H1 (cell line): ENCODE measurements around the gene LHX2. TPM values are rescaled to one million over a fixed set of nuclear protein-coding genes. Genes with fewer than 3 reads are reported as not detected.

Experiments used
- CTCF ChIA-PET: fragments of 300-600 bp; sonication (Branson Sonifier 250); formaldehyde crosslinking; loops from one replicate; lab custom pipeline; 2021; ENCODE audit not compliant: partially characterized antibody; lab: Charles Lee
- POLR2A ChIA-PET: fragments of 300-600 bp; sonication (Branson Sonifier 250); formaldehyde crosslinking; loops from one replicate; lab custom pipeline; 2021; ENCODE audit warnings: inconsistent platforms; ENCODE audit not compliant: partially characterized antibody; lab: Charles Lee
- DNase-seq, 2 experiments: peaks; one replicate each; pipeline versions ENCODE4 v3.0.0 to v3.0.0-alpha.2; 2010 to 2022; ENCODE audit warnings: low spot score in 2 of 2, low read depth in 1 of 2, mixed read lengths in 1 of 2
- FAIRE-seq: peaks from 2 replicates; lab custom pipeline; 2011; peaks lifted over from hg19 to GRCh38; lab: Jason Lieb, UNC
- H2AFZ ChIP-seq: 2 replicates; pipeline ENCODE4 v1.8.1; 2012; ENCODE audit warnings: low read length, inconsistent platforms
- H2AK5ac ChIP-seq: 2 replicates; pipeline ENCODE4 v1.6.1; 2013; ENCODE audit warnings: low read depth, low read length
- H2BK120ac ChIP-seq: replicated peaks from 2 replicates; pipeline ENCODE3; 2013; ENCODE audit warnings: low read depth, low read length, inconsistent platforms
- H2BK12ac ChIP-seq: 2 replicates; pipeline ENCODE4 v1.6.1; 2013; ENCODE audit warnings: low read depth, low read length
- H2BK15ac ChIP-seq: 2 replicates; pipeline ENCODE4 v1.6.1; 2013; ENCODE audit warnings: low read length
- H2BK20ac ChIP-seq: 2 replicates; pipeline ENCODE4 v1.6.1; 2013; ENCODE audit warnings: low read length
- H2BK5ac ChIP-seq: 2 replicates; pipeline ENCODE4 v1.6.1; 2013; ENCODE audit warnings: low read depth, low read length
- H3K14ac ChIP-seq: 2 replicates; pipeline ENCODE4 v1.6.1; 2013; ENCODE audit warnings: inconsistent platforms; ENCODE audit not compliant: insufficient read length
- H3K18ac ChIP-seq: 2 replicates; pipeline ENCODE4 v1.6.1; 2013; ENCODE audit warnings: low read length; ENCODE audit errors: extremely low read depth
- H3K23ac ChIP-seq: 2 replicates; pipeline ENCODE4 v1.6.1; 2013; ENCODE audit warnings: inconsistent platforms; ENCODE audit not compliant: insufficient read length
- H3K23me2 ChIP-seq: 2 replicates; pipeline ENCODE4 v1.6.1; 2013; ENCODE audit warnings: low read depth, low read length
- H3K27ac ChIP-seq: 2 replicates; pipeline ENCODE4 v1.6.1; 2011; ENCODE audit warnings: low read depth, low read length, inconsistent platforms
- H3K27me3 ChIP-seq, 4 experiments: replicated peaks in 1 of 4; 1 replicate in 1 of 4; 2 replicates in 3 of 4; pipeline versions ENCODE4 v1.6.1 to v1.8.1; 2011 to 2013; ENCODE audit warnings: low read length in 3 of 4, mild to moderate bottlenecking in 3 of 4, inconsistent platforms in 2 of 4, mixed read lengths in 2 of 4, moderate library complexity in 1 of 4; ENCODE audit not compliant: control insufficient read depth in 3 of 4, insufficient read depth in 3 of 4; ENCODE audit errors: extremely low read depth in 1 of 4
- H3K36me3 ChIP-seq, 4 experiments: 2 replicates each; pipeline versions ENCODE4 v1.6.1 to v1.8.1; 2011 to 2013; ENCODE audit warnings: mild to moderate bottlenecking in 4 of 4, low read length in 3 of 4, moderate library complexity in 2 of 4, control low read depth in 1 of 4, inconsistent platforms in 1 of 4; ENCODE audit not compliant: insufficient read depth in 4 of 4, control insufficient read depth in 2 of 4
- H3K4ac ChIP-seq: replicated peaks from 2 replicates; pipeline ENCODE3; 2013; ENCODE audit warnings: low read length, low read depth, mixed read lengths, inconsistent platforms; ENCODE audit not compliant: insufficient read length
- H3K4me1 ChIP-seq, 4 experiments: replicated peaks in 1 of 4; 1 replicate in 1 of 4; 2 replicates in 3 of 4; pipeline versions ENCODE4 v1.6.1 to v1.8.1; 2011 to 2013; ENCODE audit warnings: low read length in 3 of 4, inconsistent platforms in 2 of 4, mixed read lengths in 1 of 4; ENCODE audit not compliant: insufficient read depth in 4 of 4, control insufficient read depth in 3 of 4
- H3K4me2 ChIP-seq, 2 experiments: 2 replicates each; pipeline versions ENCODE4 v1.6.1 to v1.8.1; 2011 to 2013; ENCODE audit warnings: low read depth in 2 of 2, low read length in 2 of 2, control low read depth in 1 of 2, inconsistent platforms in 1 of 2, mild to moderate bottlenecking in 1 of 2; ENCODE audit not compliant: insufficient read depth in 1 of 2
- H3K4me3 ChIP-seq, 4 experiments: fragments of 200-600, 300-600 bp in 1 of 4; sonication (generic), shearing (Covaris generic), sonication (Bioruptor Twin) in 1 of 4; 2 replicates each; pipeline versions ENCODE4 v1.5.1 to v1.8.1; 2011 to 2016; ENCODE audit warnings: low read length in 4 of 4, low read depth in 3 of 4, control low read depth in 2 of 4, inconsistent platforms in 2 of 4, mild to moderate bottlenecking in 2 of 4, mixed read lengths in 1 of 4, moderate library complexity in 1 of 4; ENCODE audit not compliant: insufficient read depth in 2 of 4; ENCODE audit errors: extremely low read depth in 1 of 4
- H3K56ac ChIP-seq: replicated peaks from 2 replicates; pipeline ENCODE3; 2013; ENCODE audit warnings: low read depth, mild to moderate bottlenecking, mixed read lengths, low read length, inconsistent platforms; ENCODE audit not compliant: insufficient read length
- H3K79me1 ChIP-seq: 2 replicates; pipeline ENCODE4 v1.6.1; 2013; ENCODE audit warnings: low read depth, low read length, control low read depth
- H3K79me2 ChIP-seq, 2 experiments: 2 replicates each; pipeline versions ENCODE4 v1.6.1 to v1.8.1; 2012 to 2013; ENCODE audit warnings: low read length in 2 of 2, mild to moderate bottlenecking in 2 of 2, inconsistent platforms in 1 of 2; ENCODE audit not compliant: insufficient read depth in 2 of 2, control insufficient read depth in 1 of 2
- H3K9ac ChIP-seq, 4 experiments: replicated peaks in 1 of 4; 1 replicate in 1 of 4; 2 replicates in 3 of 4; pipeline versions ENCODE4 v1.6.1 to v1.8.1; 2011 to 2013; ENCODE audit warnings: low read depth in 3 of 4, low read length in 3 of 4, control low read depth in 2 of 4, mild to moderate bottlenecking in 2 of 4, moderate library complexity in 2 of 4, inconsistent platforms in 1 of 4; ENCODE audit errors: extremely low read depth in 1 of 4
- H3K9me3 ChIP-seq, 2 experiments: 2 replicates each; pipeline versions ENCODE4 v1.6.1 to v1.8.1; 2012 to 2013; ENCODE audit warnings: mild to moderate bottlenecking in 2 of 2, moderate library complexity in 2 of 2, control low read depth in 1 of 2, inconsistent platforms in 1 of 2, low read depth in 1 of 2, low read length in 1 of 2, mixed read lengths in 1 of 2; ENCODE audit not compliant: insufficient read depth in 2 of 2
- H4K20me1 ChIP-seq, 2 experiments: replicated peaks in 1 of 2; 2 replicates each; pipeline versions ENCODE3 to v1.8.1; 2011 to 2013; ENCODE audit warnings: inconsistent platforms in 2 of 2, low read length in 2 of 2, mild to moderate bottlenecking in 1 of 2; ENCODE audit not compliant: insufficient read depth in 2 of 2, control insufficient read depth in 1 of 2
- H4K5ac ChIP-seq: 2 replicates; pipeline ENCODE4 v1.6.1; 2013; ENCODE audit warnings: low read length, low read depth, mixed read lengths, inconsistent platforms; ENCODE audit not compliant: insufficient read length
- H4K8ac ChIP-seq: 2 replicates; pipeline ENCODE4 v1.8.0; 2013; ENCODE audit warnings: mild to moderate bottlenecking, moderate library complexity, low read length, inconsistent platforms; ENCODE audit not compliant: insufficient read depth; ENCODE audit errors: extremely low read depth
- H4K91ac ChIP-seq: replicated peaks from 2 replicates; pipeline ENCODE3; 2013; ENCODE audit warnings: low read length, mixed read lengths, inconsistent platforms; ENCODE audit not compliant: insufficient read length
- KDM4A ChIP-seq: IDR thresholded peaks from one replicate; pipeline ENCODE4 v1.7.1; 2012; ENCODE audit warnings: low read depth, mild to moderate bottlenecking, moderate library complexity, low read length, inconsistent platforms; ENCODE audit not compliant: severe bottlenecking
- TAF1 ChIP-seq: IDR thresholded peaks from 2 replicates; pipeline ENCODE4 v1.6.1; 2011; ENCODE audit warnings: mild to moderate bottlenecking, low read depth, low read length
- TEAD4 ChIP-seq: IDR thresholded peaks from 2 replicates; pipeline ENCODE4 v1.6.1; 2012; ENCODE audit warnings: low read depth, low read length, inconsistent platforms, mixed read lengths
- YY1 ChIP-seq: IDR thresholded peaks from 2 replicates; pipeline ENCODE4 v1.6.1; 2011; ENCODE audit warnings: low read depth, mild to moderate bottlenecking, low read length
- WGBS, 2 experiments: shearing (Covaris generic) in 1 of 2; methylation state at CpG; one replicate each; pipeline versions ENCODE4 v1.1.6 to v1.1.7; 2013 to 2015; ENCODE audit warnings: low lambda C conversion rate in 2 of 2, mixed read lengths in 2 of 2, inconsistent platforms in 1 of 2, low coverage in 1 of 2, missing lambda C conversion rate in 1 of 2; ENCODE audit not compliant: insufficient replicate concordance in 2 of 2, insufficient coverage in 1 of 2, insufficient read length in 1 of 2; ENCODE audit errors: extremely low coverage in 1 of 2, missing lambda C conversion rate in 1 of 2; 5-methylcytosine and 5-hydroxymethylcytosine counted together
- polyA plus RNA-seq, 7 experiments: library from polyadenylated mRNA; depleted of rRNA in 3 of 7; stranded (reverse) in 5 of 7; unstranded in 2 of 7; fragments of >200 nt in 5 of 7; fragments of 200-250 nt in 2 of 7; gene quantifications; 1 replicate in 5 of 7; 2 replicates in 1 of 7; 4 replicates in 1 of 7; pipeline versions ENCODE4 v1.2.1 to v1.2.3, GENCODE V29; 2011 to 2013; ENCODE audit warnings: missing spikeins in 2 of 7, mixed read lengths in 2 of 7
- total RNA-seq: library from RNA; stranded (reverse); fragmentation: NEBNext Ultra II Directional; extraction: Animal tissue kit (Norgen Biotek cat#: 25700); gene quantifications from 2 replicates; pipeline ENCODE4 v1.2.1, GENCODE V29; 2021
- TF ChIP-seq, protein P1 (sequence below): IDR thresholded peaks from 2 replicates; pipeline ENCODE4 v1.6.1; 2012; ENCODE audit warnings: low read length, inconsistent platforms
- TF ChIP-seq, protein P2 (sequence below): IDR thresholded peaks from 2 replicates; pipeline ENCODE4 v1.6.1; 2012; ENCODE audit warnings: inconsistent platforms

Gene LHX2
- total and polyA plus RNA-seq, 2 of the 8 experiments (the other 6 are each of a cell fraction or from before 2014, with no cell fraction given) = 0.11 to 0.86 TPM

DNA sequence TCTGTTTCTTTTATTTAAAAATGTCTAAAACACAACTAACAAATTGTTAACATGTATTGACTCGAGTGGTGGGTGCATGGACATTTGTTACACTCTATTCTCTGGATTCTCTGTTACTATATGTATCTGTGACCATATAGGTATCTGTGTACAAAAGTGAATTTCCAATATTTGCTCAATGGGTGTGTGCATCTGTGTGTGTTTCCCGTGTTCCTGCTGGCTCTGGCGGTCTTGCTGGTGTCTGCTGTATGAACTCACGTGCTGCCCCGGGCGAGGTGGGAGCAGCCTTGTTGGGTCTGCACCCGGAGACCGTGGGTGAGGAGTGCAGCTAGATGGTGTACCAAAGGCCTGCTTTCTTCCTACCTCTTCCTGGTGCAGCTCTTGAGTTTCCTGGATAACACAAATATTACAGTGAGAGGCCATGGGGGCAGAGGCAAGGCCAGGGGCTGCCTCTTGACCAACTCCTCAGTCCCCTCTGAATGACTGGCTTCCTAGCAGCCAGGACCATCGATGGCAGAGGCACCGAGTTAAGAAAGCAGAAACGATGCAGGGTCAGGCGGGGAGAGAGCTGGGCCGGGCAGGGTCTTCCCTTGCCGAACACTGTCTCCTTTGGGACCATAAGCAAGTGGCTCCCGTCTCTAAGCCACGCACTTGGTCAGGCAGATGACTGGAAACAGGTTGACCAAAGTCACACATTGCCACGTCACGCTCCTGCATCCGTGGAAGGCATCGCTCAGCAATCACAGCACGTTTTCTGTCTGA lies 49.5 kb downstream of the LHX2 start:
- Histone ChIP-seq H3K4ac (no peak overlapping the region), H4K91ac (no peak overlapping the region), H3K27ac (no peak overlapping the region), H2AK5ac (no peak overlapping the region), H2BK20ac (no peak overlapping the region), H3K23ac (no peak overlapping the region), H4K5ac (no peak overlapping the region), H3K4me2 (no peak overlapping the region), H3K18ac (no peak overlapping the region), H3K79me1 (no peaks in the 10 kb centered on the region), H4K8ac (no peak overlapping the region), H3K79me2 (no peaks in the 10 kb centered on the region), H2BK15ac (peak overlapping the region; percentile 95; the same call in 1 of the 2 replicates), H3K23me2 (no peaks in the 10 kb centered on the region), H3K36me3 (no peaks in the 10 kb centered on the region), H2BK120ac (no peak overlapping the region), H3K9me3 (no peaks in the 10 kb centered on the region), H2AFZ (0 out of 2 replicates have a peak overlapping the region, but pooled peaks have one; percentile 27), H3K27me3 (no peaks in the 10 kb centered on the region; a peak in 1 of 7 replicates), H3K4me3 (no peak overlapping the region), H2BK12ac (no peak overlapping the region), H3K9ac (no peak overlapping the region), H3K4me1 (no peaks in the 10 kb centered on the region), H3K14ac (no peak overlapping the region), H3K56ac (no peak overlapping the region), H4K20me1 (no peaks in the 10 kb centered on the region), H2BK5ac (no peak overlapping the region)
- FAIRE-seq = no peak
- 84% methylated on average over 21 of the region's 21 CpGs; no CpG with 5 or more reads in 1 of the 2 experiments for WGBS, 2 experiments
- CTCF ChIA-PET = no interaction called here
- no peak for DNase-seq
- POLR2A ChIA-PET = no interaction called here
- TF ChIP-seq TAF1 (no peak), KDM4A (no peak), TEAD4 (no peak), YY1 (no peak)
- TF ChIP-seq, protein P1, sequence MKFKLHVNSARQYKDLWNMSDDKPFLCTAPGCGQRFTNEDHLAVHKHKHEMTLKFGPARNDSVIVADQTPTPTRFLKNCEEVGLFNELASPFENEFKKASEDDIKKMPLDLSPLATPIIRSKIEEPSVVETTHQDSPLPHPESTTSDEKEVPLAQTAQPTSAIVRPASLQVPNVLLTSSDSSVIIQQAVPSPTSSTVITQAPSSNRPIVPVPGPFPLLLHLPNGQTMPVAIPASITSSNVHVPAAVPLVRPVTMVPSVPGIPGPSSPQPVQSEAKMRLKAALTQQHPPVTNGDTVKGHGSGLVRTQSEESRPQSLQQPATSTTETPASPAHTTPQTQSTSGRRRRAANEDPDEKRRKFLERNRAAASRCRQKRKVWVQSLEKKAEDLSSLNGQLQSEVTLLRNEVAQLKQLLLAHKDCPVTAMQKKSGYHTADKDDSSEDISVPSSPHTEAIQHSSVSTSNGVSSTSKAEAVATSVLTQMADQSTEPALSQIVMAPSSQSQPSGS = no peak
- TF ChIP-seq, protein P2, sequence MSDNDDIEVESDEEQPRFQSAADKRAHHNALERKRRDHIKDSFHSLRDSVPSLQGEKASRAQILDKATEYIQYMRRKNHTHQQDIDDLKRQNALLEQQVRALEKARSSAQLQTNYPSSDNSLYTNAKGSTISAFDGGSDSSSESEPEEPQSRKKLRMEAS = no peak
